C4-2B (cell line): ENCODE data around the gene BRD3.
"Not testable (repeated sequence)": the region's sequence is repeated elsewhere in the genome, so short reads cannot be mapped to it uniquely, and the experiment has no call there.

Experiments used
- H3K27ac ChIP-seq: fragments of 450-650 bp; 2 replicates; pipeline ENCODE4 v1.5.1; 2017
- ZFX ChIP-seq: fragments of 450-650 bp; IDR thresholded peaks from 2 replicates; pipeline ENCODE4 v1.6.1; 2017
- TF ChIP-seq, protein P1 (sequence below): fragments of 450-650 bp; conservative IDR thresholded peaks from 2 replicates; pipeline ENCODE4 v1.5.1; 2017; ENCODE audit warnings: mild to moderate bottlenecking

Gene BRD3

DNA sequence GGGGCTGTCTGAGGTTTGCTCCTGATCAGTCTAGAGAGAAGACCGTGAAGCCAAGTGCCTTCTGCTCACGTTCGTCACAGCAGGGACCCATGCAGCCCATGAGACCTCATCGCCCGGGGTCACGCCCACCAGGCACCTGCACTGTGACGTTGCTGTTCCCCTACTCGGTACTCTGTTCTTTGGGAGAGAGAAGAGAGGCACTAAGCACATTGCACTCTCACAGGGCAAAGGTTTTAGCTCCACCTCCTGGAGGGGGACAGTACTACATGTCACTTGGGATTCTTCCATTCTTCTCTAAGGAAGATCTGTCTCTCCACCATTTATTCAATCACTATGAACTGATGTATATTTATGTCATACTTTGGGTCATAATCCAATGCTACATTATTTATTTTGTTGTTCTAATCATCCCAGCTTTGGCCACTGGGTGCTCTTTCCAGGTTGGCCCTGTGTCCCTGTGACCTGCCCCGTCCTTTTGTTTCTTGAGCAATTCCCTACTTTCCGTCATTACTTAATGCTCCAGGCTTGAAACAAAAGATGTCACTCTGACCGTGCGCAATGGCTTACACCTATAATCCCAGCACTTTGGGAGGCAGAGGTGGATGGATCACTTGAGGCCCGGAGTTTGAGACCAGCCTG lies 31.4 kb upstream of the BRD3 start:
- H3K27ac ChIP-seq: no peak overlapping the region
- TF ChIP-seq ZFX: no peak
- TF ChIP-seq, protein P1, sequence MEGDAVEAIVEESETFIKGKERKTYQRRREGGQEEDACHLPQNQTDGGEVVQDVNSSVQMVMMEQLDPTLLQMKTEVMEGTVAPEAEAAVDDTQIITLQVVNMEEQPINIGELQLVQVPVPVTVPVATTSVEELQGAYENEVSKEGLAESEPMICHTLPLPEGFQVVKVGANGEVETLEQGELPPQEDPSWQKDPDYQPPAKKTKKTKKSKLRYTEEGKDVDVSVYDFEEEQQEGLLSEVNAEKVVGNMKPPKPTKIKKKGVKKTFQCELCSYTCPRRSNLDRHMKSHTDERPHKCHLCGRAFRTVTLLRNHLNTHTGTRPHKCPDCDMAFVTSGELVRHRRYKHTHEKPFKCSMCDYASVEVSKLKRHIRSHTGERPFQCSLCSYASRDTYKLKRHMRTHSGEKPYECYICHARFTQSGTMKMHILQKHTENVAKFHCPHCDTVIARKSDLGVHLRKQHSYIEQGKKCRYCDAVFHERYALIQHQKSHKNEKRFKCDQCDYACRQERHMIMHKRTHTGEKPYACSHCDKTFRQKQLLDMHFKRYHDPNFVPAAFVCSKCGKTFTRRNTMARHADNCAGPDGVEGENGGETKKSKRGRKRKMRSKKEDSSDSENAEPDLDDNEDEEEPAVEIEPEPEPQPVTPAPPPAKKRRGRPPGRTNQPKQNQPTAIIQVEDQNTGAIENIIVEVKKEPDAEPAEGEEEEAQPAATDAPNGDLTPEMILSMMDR: peak; percentile 95

DNA sequence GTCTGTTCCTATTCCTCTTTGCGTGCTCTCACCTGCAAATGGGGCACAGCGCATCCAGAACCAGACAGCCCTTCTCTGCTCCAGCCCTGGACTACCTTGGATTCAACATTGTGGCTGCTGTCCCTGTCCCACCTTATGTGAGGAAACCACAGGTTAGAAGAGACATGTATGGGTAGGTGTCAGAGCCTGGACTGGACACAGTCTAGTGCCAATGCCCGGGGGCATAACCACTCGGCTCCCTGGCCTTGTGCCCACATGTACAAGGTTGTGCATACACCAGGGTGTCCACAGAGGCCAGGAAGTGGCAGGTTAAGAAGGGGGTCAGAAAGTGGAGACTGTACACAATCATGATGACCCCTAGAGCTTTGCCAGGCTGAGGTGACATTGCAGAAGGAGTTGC lies 22.1 kb upstream of the BRD3 start:
- no peak overlapping the region for H3K27ac ChIP-seq
- TF ChIP-seq, protein P1: no peak
- TF ChIP-seq ZFX: no peak

DNA sequence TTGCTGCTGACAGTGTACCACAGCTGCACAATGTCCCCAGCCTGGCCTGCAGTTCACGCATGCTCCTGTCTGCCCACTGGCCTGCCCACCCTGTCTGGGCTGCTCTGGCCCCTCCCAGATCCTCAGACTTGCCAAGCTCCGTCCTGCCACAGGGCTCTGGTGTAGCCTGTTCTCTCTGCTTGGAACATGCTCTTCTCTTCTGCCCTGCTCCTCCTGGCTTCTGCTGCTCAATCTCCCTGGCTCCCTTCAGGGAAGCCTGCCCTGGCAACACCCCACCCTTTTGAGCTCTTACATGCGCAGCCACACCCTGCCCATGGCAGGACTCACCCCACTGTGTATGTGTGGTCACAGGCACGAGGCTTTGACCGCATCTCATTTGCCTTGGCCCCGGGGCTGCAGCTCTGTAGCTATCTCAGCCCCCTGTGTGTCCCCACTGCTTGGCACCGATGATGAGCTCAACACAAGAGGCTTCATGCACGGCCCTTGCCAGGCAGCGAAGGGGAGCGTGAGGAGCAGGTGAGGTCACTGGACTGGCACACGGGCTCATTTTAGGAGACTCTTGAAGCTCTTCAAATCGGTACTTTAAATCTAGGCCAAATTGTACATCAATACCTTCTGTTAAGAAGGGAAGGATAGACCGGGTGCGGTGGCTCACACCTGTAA lies 20.4 kb upstream of the BRD3 start:
- TF ChIP-seq, protein P1: no peak
- TF ChIP-seq ZFX: no peak
- no peak overlapping the region for H3K27ac ChIP-seq

DNA sequence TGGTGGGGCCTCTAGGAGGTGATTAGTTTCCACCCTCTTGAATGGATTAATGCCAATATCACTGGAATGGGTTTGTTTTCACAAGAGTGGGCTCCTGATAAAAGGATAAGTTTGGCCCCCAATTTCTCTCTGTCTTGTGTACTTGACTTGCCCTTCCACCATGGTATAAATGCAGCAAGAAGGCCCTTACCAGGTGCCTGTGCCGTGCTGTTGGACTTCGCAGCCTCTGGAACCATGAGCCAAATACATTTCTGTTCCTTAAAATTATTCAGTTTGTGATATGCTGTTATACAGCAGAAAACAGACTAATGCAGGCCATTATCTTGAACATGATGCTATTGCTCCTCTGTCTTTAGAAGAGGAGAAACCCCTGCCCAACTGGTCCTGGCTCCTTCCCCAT lies 17.8 kb upstream of the BRD3 start:
- H3K27ac ChIP-seq: no peak overlapping the region
- TF ChIP-seq, protein P1: no peak
- no peak for TF ChIP-seq ZFX

DNA sequence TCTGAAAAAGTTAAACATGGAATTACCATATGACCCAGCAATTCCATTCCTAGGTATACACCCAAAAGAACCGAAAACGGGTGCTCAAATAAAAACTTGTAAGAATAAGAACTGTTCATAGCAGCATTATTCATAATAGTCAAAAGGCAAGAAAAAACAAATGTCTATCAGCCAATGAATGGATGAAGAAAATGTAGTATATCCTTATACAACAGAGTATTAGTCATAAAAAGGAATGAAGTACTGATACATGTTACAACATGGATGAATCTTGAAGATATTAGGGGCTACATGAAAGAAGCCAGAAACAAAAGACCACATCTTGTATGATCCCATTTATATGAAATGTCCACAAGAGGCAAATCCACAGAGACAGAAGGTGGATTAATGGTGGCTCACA lies 15.6 kb upstream of the BRD3 start:
- no peak overlapping the region for H3K27ac ChIP-seq
- TF ChIP-seq, protein P1: no peak
- TF ChIP-seq ZFX: no peak

DNA sequence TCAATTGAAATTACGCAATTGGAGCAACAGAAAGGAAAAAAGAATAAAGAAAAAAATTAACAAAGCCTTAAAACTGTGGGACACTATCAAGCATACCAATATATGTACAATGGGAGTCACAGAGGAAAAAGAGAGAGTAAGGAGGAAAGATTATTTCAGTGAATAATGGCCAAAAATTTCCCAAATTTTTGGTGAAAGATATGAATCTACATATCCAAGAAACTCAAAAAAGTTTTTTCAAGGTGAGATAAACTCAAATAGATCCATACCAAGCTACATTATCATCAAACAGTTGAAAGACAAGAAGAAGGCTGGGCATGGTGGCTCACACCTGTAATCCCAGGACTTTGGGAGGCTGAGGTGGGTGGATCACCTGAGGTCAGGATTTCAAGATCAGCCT lies 8.8 kb upstream of the BRD3 start:
- H3K27ac ChIP-seq: no peak overlapping the region
- TF ChIP-seq, protein P1: no peak
- TF ChIP-seq ZFX: no peak

DNA sequence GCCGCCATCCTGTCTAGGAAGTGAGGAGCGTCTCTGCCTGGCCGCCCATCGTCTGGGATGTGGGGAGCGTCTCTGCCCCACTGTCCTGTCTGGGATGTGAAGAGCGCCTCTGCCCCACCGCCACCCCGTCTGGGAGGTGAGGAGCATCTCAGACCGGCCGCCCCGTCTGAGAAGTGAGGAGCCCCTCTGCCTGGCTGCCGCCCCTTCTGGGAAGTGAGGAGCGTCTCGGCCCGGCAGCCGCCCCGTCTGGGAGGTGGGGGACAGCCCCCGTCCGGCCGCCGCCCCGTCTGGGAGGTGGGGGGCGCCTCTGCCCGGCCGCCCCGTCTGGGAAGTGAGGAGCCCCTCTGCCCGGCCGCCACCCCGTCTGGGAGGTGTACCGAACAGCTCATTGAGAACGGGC lies 7.9 kb upstream of the BRD3 start:
- H3K27ac ChIP-seq: not testable (repeated sequence)

DNA sequence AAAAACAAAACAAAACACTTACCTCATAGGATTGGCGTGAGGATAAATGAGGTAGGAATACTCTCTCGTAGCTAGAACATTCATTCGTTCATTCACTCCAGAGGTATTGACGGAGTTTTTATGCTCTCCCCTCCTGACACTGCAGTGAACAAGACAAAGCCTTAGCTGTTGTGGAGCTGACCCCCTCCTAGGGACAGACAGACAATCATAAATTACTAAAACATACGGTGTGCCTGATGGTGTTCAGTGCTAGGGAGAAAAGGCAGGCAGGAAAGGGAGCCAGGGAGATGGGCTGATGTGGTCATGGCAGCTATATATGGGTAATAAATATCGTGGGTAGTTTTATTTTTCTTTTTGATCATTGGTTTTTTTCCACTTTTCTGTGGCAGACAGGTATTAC lies 5.7 kb upstream of the BRD3 start:
- no peak overlapping the region for H3K27ac ChIP-seq
- TF ChIP-seq, protein P1: no peak
- TF ChIP-seq ZFX: no peak

DNA sequence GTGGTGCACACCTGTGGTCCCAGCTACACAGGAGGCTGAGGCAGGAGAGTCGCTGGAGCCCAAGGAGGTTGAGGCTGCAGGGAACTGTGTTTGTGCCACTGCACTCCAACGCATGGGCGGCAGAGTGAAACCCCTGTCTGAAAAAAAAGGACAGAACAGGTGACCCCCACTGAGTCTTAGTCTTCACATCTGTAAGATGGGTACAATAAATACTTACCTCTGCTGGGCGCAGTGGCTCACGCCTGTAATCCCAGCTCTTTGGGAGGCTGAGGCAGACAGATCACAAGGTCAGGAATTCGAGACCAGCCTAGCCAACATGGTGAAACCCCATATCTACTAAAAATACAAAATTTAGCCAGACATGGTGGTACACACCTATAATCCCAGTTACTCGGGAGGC lies 4.9 kb upstream of the BRD3 start:
- not testable (repeated sequence) for H3K27ac ChIP-seq
